ENCODE results near the gene PEX1.
"Not testable (repeated sequence)": the region's sequence is repeated elsewhere in the genome, so short reads cannot be mapped to it uniquely, and the experiment has no call there.

PEX1 gene

DNA sequence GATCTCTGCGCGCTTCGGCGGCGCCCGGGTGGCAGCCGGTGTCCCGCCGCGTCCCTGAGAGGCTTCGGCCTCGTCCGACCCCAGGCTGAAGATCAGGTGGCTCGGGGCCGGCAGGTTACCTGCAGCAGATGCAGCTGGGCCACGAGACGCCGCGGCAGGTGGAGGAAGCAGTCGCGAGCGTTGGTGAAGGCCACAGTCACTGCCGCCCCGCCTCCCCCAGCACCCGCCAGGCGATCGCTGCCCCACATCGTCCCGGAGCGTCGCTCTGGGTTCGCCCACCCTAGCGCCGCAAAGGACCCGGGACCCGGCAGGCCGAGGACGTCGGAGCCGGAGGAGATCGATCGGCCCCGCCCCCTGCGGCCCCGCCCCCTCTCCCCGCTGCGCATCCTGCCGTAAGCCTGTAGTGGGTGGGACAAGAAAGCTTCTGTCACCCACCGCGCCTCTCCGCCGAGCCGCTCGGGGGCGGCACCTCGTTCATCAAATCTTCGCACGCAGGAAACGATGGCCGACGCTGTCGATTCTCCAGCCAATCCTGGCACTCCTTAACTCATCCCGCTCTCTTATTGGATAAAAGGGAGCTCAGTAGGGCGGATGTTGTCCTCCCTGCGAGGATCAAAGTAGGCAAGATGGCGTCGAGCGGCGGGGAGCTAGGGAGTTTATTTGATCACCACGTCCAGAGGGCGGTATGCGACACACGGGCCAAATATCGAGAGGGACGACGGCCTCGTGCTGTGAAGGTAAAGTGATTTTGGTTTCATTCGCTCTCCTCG, at the start of gene PEX1, which contains the start of gene RBM48:
TSS of gene PEX1 (minus strand) at position 333 of the 770 bp plus-strand sequence. CDS start at position 248, 85 bp downstream.
TSS of gene RBM48 (plus strand) at position 608 of the 770 bp plus-strand sequence. CDS start at position 627, 19 bp downstream.
- DNase-seq: peak; percentile 99 to 100

- no peak for DNase-seq
Observed at GRCh38 chr7:92576296-92576695, 48.0 kb upstream of the PEX1 start.

DNA sequence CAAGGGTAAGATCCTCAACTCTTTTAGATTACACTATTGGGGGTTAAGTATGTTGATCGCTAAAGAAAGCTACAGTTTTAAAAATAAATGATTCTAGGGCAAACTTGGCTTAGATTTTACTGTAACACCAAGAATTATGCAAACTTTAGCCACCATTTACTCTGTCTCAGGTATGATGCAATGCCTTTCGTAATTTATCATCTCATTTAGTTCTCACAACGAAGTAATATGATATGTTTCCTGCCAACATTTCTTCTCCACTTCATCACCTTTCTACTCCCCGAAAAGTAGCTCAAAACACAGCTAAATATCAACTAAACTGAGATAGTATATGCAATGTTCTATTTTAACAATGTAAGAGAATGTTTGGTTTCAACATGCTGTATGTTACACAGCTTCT, 40.8 kb upstream of the PEX1 start:
- no peak for DNase-seq

- DNase-seq: no peak
Observed at GRCh38 chr7:92567460-92567859, 39.1 kb upstream of the PEX1 start.

DNA sequence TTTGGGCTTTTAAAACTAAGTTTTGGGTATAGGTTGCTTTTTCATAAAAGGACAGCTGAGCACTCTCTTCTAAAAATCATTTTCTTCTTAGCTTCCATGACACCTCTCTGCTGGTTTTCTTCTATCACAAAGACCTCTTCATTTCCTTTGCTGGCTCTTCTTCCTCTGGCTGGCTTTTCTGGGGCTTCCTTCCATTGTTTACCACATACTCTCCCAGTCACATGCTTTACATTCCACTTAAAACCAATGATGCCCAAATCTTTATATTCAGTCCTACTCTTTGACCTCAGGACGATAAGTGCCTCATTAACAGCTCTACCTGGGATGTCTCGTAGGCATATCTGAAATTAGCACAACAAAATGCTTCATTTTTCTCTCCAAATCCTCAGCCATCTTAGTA, 35.0 kb upstream of the PEX1 start:
- DNase-seq: no peak

GRCh38 chr7:92560602-92561001, 32.3 kb upstream of the PEX1 start:
- DNase-seq: no peak

DNA sequence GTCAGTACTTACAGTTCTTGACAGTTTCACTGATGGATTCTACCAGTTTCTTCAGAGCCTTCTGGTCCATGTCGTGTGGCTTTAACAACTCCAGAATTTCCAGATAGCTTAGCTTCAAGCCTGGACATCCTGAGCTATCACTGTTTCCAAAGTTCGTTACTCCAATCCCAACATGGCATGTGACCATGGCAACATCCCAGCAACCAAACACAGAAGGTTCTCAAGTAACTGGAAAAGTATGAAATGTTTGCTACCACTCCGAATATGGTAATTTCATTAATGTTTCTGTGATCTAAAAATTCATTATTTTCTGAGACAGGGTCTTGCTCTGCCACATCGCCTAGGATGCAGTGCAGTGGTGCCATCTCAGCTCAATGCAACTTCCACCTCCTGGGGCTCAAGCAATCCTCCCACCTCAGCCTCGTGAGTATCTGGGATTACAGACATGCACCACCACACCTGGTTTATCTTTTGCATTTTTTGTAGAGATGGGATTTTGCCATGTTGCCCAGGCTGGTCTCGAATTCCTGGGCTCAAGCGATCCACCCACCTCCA, 29.6 kb upstream of the PEX1 start:
- DNase-seq: no peak

- no peak for DNase-seq
Observed at GRCh38 chr7:92557249-92557648, 28.9 kb upstream of the PEX1 start.

GRCh38 chr7:92550194-92550593, 21.9 kb upstream of the PEX1 start:
- DNase-seq: no peak

GRCh38 chr7:92547579-92547978, 19.3 kb upstream of the PEX1 start:
- DNase-seq: no peak

GRCh38 chr7:92546856-92547497, 18.7 kb upstream of the PEX1 start:
- DNase-seq: no peak

DNA sequence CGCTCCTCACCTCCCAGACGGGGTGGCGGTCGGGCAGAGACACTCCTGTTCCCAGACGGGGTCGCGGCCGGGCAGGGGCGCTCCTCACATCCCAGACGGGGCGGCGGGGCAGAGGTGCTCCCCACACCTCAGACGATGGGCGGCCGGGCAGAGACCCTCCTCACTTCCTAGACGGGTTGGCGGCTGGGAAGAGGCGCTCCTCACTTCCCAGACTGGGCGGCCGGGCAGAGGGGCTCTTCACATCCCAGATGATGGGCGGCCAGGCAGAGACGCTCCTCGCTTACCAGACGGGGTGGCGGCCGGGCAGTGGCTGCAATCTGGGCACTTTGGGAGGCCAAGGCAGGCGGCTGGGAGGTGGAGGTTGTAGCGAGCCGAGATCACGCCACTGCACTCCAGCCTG, 16.8 kb upstream of the PEX1 start:
- DNase-seq: not testable (repeated sequence)

DNA sequence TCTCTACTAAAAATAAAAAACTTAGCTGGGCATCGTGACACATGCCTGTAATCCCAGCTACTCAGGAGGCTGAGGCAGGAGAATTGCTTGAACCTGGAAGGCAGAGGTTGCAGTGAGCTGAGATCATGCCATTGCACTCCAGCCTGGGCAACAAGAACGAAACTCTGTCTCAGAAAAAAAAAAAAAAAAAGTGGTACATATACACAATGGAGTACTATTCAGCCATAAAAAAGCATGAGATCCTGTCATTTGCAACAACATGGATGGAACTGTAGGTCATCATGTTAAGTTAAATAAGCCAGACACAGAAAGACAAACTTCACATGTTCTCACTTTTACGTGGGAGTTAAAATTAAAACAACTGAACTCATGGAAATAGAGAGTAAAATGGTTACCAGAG, 15.2 kb upstream of the PEX1 start:
- DNase-seq: not testable (repeated sequence)

GRCh38 chr7:92534572-92534971, 6.3 kb upstream of the PEX1 start:
- DNase-seq: no peak

GRCh38 chr7:92528958-92529264, 591 bp upstream of the PEX1 start:
- DNase-seq: no peak

DNA sequence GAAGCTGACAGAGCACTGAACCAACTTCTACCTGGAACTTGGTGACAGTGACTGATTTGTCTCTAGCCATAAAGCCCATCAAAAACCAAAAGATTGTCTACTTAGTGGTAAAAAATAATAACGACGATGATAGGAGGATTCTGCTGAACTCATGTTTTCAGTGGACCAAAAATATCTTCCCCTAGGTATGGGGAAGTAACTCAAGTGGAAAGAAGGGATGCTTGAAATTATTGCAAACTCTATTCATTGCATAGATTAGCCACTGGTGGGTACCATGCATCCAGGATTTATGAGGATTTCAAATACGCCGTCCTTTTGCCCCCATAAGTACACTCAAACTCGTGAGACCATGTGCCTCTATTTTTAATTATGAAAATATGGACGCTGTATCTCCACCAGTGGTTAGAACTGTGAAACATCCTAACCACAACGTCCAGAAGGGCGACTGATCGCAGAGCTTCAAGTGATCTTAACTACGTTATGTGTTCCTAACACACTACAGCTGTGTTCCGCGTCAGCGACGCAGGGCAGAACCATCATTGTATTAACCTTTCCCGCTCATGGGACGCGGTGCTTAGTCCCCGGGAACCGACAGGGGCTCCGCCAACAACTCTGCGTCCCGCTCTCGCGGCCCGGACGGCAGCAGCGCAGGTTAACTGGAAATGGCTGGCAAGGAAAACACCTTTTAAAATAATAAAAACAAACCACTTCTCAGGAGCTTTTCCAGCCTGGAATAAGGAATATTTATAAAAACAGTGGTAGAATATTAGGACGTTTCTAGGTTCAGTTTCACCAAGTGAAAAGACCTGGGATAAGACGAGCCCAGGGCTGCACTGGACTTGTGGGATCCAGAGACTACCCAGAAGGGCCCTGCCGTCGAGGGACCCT, 776 bp downstream of the PEX1 start:
- DNase-seq: peak; percentile 43 to 69

GRCh38 chr7:92523110-92523509, 5.2 kb downstream of the PEX1 start:
- no peak for DNase-seq

- DNase-seq: peak; percentile 25 to 37
Observed at GRCh38 chr7:92520024-92520423, 8.3 kb downstream of the PEX1 start.

DNA sequence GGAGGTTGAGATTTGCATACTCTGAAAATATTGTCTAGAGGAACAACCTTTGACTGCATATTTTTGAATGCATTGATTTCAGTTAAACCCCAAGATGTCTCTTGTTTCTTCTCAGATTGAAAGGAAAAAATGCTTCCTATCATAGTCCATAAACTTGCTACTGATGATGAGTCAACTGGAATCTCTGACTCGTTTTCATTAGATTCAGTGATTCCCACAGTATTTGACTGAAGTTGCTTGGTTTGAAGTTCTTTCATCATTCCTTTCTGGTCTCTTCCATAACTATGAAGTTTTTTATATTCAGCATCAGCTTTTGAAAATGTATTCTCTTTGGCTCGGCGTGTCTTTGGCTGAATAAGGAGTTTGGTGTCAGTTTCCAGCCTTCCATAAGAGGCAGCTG, 10.7 kb downstream of the PEX1 start:
- DNase-seq: no peak

DNA sequence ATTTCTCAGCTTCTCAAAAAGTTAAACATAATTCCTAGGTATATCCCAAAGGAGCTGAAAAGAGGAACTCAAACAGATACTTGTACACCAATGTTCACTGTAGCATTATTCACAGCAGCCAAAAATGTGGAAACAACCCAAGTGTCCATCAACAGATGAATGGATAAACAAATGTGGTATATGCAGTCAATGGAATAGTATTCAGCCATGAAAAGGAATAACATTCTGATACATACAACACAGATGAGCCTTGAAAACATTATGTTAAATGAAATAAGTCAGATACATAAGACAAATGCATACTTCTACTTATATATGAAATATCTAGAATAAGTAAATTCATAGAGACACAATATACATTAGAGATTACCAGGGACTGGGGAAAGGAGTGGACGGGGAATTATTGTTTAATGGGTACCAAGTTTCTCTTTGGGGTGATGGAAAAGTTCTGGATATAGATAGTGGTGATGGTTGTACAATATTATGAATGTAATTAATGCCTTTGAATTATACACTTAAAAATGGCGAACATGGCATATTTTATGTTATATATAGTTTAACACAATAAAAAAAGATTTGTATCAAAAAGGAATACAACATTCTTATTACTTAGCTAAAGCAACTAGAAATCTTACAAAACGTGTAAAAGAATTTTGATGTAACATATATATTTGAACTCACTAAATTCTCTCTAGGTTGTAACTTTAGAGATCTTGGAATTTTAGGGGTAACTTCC, 15.0 kb downstream of the PEX1 start:
- no peak for DNase-seq

DNA sequence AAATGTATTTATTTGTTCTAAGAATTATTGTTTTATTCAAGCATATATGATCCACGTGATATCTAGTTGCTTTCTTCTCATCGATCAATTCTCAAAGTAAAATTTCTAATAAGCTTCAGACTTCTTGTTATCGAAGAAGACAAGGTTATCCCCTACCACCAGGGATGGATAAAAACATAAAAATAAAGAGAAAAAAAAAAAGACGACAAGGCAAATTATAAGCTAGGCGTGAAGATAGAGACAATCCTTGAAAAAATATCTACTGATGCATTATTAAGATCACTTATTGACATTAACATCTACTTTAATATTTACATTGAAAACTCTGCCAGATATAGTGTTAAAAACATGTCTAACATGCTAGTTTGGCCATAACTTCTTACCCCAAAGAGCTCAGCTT, 19.4 kb downstream of the PEX1 start:
- no peak for DNase-seq

GRCh38 chr7:92506363-92506762, 22.0 kb downstream of the PEX1 start:
- DNase-seq: no peak

DNA sequence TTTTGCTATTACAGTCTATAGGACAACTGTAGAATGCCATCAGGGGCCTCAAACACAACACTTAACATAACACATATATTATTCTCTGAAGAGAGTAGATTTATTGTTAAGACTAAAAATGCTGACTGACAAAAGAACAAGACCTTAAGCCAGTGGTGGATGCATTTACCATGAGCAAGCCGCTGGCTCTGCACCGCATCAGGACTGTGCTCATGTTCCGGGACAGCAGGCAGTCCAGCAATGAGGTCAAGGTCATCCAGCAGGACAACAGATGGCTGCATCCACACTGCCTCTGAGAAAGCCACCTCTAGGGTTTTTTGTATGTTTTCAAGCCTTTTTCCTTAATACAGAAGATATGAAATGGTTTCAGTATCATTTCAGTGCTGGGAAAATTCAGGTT, 23.8 kb downstream of the PEX1 start:
- DNase-seq: no peak

Measured in Kasumi-1 (cell line).